Kidney (tissue), 14 donors: ENCODE measurements around the gene VOPP1. TPM values are rescaled to one million over a fixed set of nuclear protein-coding genes. Genes with fewer than 3 reads are reported as not detected.

ENCODE experiments used
- DNase-seq, 5 donors: peaks; one replicate each; pipeline ENCODE4 v3.0.0-alpha.2; 2013 to 2020
- FAIRE-seq: peaks from 2 replicates; lab custom pipeline; 2012; peaks lifted over from hg19 to GRCh38; lab: Jason Lieb, UNC
- H3K27ac ChIP-seq, 2 donors: one replicate each; pipeline ENCODE4 v1.7.0; 2013; ENCODE audit warnings: low read depth in 2 of 2, low read length in 2 of 2, inconsistent platforms in 1 of 2
- H3K27me3 ChIP-seq: one replicate; pipeline ENCODE4 v1.7.1; 2013; ENCODE audit warnings: low read length, inconsistent platforms; ENCODE audit not compliant: control insufficient read depth, insufficient read depth
- H3K36me3 ChIP-seq, 3 donors: one replicate each; pipeline versions ENCODE4 v1.7.0 to v1.7.1; 2013; ENCODE audit warnings: low read length in 3 of 3, control low read depth in 1 of 3, inconsistent platforms in 1 of 3; ENCODE audit not compliant: insufficient read depth in 3 of 3, control insufficient read depth in 2 of 3
- H3K4me1 ChIP-seq, 3 donors: one replicate each; pipeline versions ENCODE4 v1.7.0 to v1.7.1; 2013; ENCODE audit warnings: low read length in 3 of 3, inconsistent platforms in 1 of 3, low read depth in 1 of 3; ENCODE audit not compliant: control insufficient read depth in 2 of 3, insufficient read depth in 2 of 3
- H3K4me3 ChIP-seq, 3 donors: one replicate each; pipeline versions ENCODE4 v1.7.0 to v1.8.1; 2013; ENCODE audit warnings: low read length in 3 of 3, control low read depth in 1 of 3, inconsistent platforms in 1 of 3
- H3K9ac ChIP-seq, 3 donors: one replicate each; pipeline versions ENCODE4 v1.7.0 to v1.7.1; 2013; ENCODE audit warnings: low read length in 3 of 3, control low read depth in 1 of 3, inconsistent platforms in 1 of 3
- H3K9me3 ChIP-seq, 3 donors: one replicate each; pipeline versions ENCODE4 v1.7.0 to v1.7.1; 2013; ENCODE audit warnings: low read length in 3 of 3, control low read depth in 1 of 3, inconsistent platforms in 1 of 3; ENCODE audit not compliant: control insufficient read depth in 2 of 3, insufficient read depth in 1 of 3
- intact Hi-C: fragments of 100-400 bp; cut with DNase I; formaldehyde crosslinking; loops from one replicate; pipeline ENCODE4 v1.11.1; 2022
- polyA plus RNA-seq: library from polyadenylated mRNA; stranded (reverse); fragments of 350-450 nt; fragmentation: Illumina TruSeq; extraction: RNeasy Lipid Tissue Mini Kit (QIAGEN cat#74804); gene quantifications from one replicate; pipeline ENCODE4 v1.2.3, GENCODE V29; 2014; ENCODE audit warnings: low read depth, low replicate concordance; ENCODE audit not compliant: insufficient read depth
- total RNA-seq: library from RNA; stranded (reverse); fragmentation: NEBNext Ultra II Directional; extraction: Animal tissue kit (Norgen Biotek cat#: 25700); gene quantifications from one replicate; pipeline ENCODE4 v1.2.1, GENCODE V29; 2021
- TF ChIP-seq, protein P1 (sequence below): IDR thresholded peaks from 3 replicates; pipeline ENCODE4 v1.5.1; 2012; ENCODE audit warnings: mild to moderate bottlenecking, moderate library complexity, borderline replicate concordance; ENCODE audit not compliant: insufficient read depth; ENCODE audit errors: extremely low read depth
- donor health status: control.
- donor health status: control.
- donor health status: control.
- donor health status: control.
- donor health status: control.
- donor health status: DM: yes; HTN: yes; CAD: no.
- donor health status: Normal renal cell carcinoma (clear cell type).

Gene VOPP1
- total and polyA plus RNA-seq, 2 donors from 2014 or later = 47.3 to 98.7 TPM

DNA sequence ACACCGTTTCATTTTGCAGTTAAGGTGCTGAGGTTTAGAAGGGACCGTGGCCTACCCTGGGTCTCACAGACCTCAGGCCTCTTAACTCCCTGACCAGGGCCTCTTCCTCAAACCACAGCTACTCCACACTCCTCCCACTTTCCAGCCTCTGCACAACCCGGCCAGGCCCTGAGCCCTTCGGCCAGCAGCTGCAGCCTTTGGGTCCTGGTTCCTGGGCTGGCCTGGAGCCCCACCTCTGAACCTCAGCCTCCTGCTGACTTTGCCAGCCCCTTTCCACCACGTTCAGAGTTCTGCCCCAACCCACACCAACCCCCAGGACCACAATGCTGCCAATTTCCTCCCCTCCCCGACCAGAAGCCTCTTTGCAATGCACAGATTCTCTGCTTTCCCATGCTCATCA, 84.1 kb downstream of the VOPP1 start:
- H3K36me3 ChIP-seq = peaks cover 0 to 13% (median 4%) of the 10 kb centered on the region in 3 donors
- intact Hi-C loops = no loop called here
- TF ChIP-seq, protein P1, sequence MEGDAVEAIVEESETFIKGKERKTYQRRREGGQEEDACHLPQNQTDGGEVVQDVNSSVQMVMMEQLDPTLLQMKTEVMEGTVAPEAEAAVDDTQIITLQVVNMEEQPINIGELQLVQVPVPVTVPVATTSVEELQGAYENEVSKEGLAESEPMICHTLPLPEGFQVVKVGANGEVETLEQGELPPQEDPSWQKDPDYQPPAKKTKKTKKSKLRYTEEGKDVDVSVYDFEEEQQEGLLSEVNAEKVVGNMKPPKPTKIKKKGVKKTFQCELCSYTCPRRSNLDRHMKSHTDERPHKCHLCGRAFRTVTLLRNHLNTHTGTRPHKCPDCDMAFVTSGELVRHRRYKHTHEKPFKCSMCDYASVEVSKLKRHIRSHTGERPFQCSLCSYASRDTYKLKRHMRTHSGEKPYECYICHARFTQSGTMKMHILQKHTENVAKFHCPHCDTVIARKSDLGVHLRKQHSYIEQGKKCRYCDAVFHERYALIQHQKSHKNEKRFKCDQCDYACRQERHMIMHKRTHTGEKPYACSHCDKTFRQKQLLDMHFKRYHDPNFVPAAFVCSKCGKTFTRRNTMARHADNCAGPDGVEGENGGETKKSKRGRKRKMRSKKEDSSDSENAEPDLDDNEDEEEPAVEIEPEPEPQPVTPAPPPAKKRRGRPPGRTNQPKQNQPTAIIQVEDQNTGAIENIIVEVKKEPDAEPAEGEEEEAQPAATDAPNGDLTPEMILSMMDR = no peak

DNA sequence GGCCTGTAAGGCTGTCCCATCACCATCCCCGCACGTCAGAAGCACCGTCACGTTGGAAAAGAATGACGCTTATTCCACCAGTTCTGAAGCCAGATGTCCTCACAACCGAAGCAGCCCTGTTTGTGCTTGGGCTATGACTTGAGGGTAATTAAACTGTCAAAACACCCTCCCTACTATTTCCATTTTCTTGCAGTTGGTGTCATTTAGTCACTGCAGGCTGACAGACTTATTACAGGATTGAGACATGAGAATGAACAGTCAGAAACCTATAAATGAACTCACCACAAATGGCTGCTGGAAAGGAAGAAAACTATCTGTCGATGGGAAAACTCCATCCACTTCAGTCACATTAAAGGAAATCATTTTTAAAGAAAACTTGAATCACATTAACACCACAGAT, 85.3 kb downstream of the VOPP1 start:
- H3K9me3 ChIP-seq = no peaks in the 10 kb centered on the region
- intact Hi-C loops = no loop called here
- peaks cover 0 to 13% (median 4%) of the 10 kb centered on the region in 3 donors for H3K36me3 ChIP-seq
- H3K9ac ChIP-seq = no peak overlapping the region
- H3K27me3 ChIP-seq = no peaks in the 10 kb centered on the region
- FAIRE-seq (no peak), DNase-seq (peak in 2 of 5 donors; percentile 16 to 65)
- peaks cover 0 to 5% (median 3%) of the 10 kb centered on the region in 3 donors for H3K4me1 ChIP-seq
- H3K4me3 ChIP-seq = no peak overlapping the region
- TF ChIP-seq, protein P1 = no peak
- no peak overlapping the region for H3K27ac ChIP-seq

More for the DNA sequence above, 84.1 kb downstream of the VOPP1 start:
- H3K27ac ChIP-seq = no peak overlapping the region
- peaks cover 0 to 5% (median 3%) of the 10 kb centered on the region in 3 donors for H3K4me1 ChIP-seq
- H3K4me3 ChIP-seq = no peak overlapping the region
- H3K9me3 ChIP-seq = no peaks in the 10 kb centered on the region
- no peak for DNase-seq
- FAIRE-seq = no peak
- H3K27me3 ChIP-seq = no peaks in the 10 kb centered on the region
- H3K9ac ChIP-seq = no peak overlapping the region

DNA sequence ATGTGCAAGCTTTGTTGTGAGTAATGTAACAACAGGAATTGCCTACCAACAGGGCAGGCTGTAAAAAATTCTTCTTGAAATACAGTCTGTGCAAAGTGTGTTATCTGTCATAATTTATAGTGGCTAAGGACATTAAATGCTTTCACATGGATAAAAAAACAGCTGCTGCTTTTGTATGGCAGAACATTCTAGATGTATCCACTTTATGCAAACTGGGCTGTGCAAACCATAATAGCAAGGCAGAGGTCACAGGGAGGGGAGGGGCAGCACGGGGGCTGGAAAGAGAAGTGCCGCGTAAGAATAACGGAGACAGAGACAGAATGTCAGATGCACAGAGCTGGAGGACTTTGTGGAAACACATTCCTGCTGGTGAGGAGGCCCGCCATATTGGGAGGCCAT, 86.1 kb downstream of the VOPP1 start:
- Histone ChIP-seq H3K4me1 (peaks cover 0 to 5% (median 3%) of the 10 kb centered on the region in 3 donors), H3K9ac (no peak overlapping the region), H3K4me3 (no peak overlapping the region), H3K27me3 (no peaks in the 10 kb centered on the region), H3K27ac (peak overlapping the region in 1 of 2 donors; percentile 59), H3K9me3 (no peaks in the 10 kb centered on the region), H3K36me3 (peaks cover 0 to 13% (median 3%) of the 10 kb centered on the region in 3 donors)
- intact Hi-C loops = no loop called here
- TF ChIP-seq, protein P1 = no peak
- DNase-seq (peak in 3 of 5 donors; percentile 64 to 89 (median 65)), FAIRE-seq (no peak)
